ENCODE results near the gene SYNGR1.

Gene SYNGR1

DNA sequence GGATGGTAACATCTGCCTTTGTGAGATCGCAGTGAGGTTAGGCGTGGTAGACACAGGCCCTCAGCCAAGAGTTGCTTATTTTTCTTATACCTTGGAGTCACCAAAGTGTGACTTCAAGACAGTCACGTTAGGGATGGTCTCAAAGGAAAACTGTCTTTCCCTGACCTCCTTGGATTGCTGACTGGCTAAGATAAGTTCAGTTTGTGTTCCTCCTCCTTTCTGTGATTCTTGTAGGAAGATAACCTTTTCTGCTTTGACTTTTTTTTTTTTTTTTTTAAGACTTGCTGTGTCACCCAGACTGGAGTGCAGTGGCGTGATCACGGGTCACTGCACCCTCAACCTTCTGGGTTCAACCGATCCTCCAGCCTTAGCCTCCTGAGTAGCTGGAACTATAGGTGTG lies 72.9 kb downstream of the SYNGR1 start:
- DNase-seq (ENCODE audit: low read depth): no peak
- H3K4me3 ChIP-seq (ENCODE audit: low read depth, low read length): no peak overlapping the region
- in situ Hi-C loops (cut with HindIII; ENCODE audit: low sequenced_read_pairs): loop anchor here (5.0 kb wide), 1 partner anchor 60 kb away; no protein-coding TSS in a partner anchor
- no peak for TF ChIP-seq CTCF (IDR thresholded peaks at IDR 0.05; ENCODE audit: low read depth, low read length, missing control alignments)

- no peak overlapping the region for H3K4me3 ChIP-seq (ENCODE audit: low read depth, low read length)
- no peak for DNase-seq (ENCODE audit: low read depth)
- no peak for TF ChIP-seq CTCF (IDR thresholded peaks at IDR 0.05; ENCODE audit: low read depth, low read length, missing control alignments)
- in situ Hi-C loops (cut with HindIII; ENCODE audit: low sequenced_read_pairs): loop anchor here (5.0 kb wide), 1 partner anchor 58 kb away; no protein-coding TSS in a partner anchor
Measured at GRCh38 chr22:39423976-39424375, 74.2 kb downstream of the SYNGR1 start.

GRCh38 chr22:39426380-39427043 lies 76.7 kb downstream of the SYNGR1 start:
- in situ Hi-C loops (cut with HindIII; ENCODE audit: low sequenced_read_pairs): no loop called here
- H3K4me3 ChIP-seq (ENCODE audit: low read depth, low read length): no peak overlapping the region
- DNase-seq (ENCODE audit: low read depth): no peak
- TF ChIP-seq CTCF (IDR thresholded peaks at IDR 0.05; ENCODE audit: low read depth, low read length, missing control alignments): no peak

DNA sequence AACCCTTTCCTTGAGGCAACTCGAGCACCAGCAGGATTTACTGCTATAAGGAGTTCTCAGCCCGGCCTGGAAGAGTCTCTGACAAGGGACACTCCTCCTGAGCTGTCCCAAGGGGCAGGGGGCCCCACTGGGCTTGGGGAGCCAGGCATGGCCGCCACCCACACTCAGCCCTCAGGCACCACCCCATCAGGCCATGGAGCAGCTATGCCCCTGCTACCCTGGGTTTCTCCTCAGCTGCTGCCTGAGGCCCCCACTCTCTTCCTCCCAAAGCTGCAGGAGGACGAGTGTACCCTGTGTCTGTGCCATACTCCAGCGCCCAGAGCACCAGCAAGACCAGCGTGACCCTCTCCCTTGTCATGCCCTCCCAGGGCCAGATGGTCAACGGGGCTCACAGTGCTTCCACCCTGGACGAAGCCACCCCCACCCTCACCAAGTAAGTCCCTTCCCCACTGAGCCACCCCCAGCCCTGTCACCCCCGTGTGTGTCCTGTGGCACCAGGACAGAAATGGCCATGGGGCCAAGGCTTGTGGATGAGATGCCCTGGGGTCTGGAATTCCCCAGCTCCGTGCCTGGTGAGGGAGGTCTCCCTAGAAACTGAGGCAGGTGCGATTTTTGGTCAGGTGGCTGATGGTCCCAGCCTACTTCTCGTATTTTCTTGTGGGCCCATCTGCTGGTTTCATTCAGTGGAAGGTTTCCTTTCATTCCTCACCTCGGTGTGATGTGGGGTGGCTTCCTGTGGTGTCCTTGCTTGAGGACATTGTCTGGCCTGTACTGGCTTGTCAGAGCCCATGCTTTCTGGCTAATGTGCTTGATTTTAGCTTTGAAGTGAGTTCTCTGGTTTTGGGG lies 78.2 kb downstream of the SYNGR1 start:
- H3K4me3 ChIP-seq (ENCODE audit: low read depth, low read length): no peak overlapping the region
- TF ChIP-seq CTCF (IDR thresholded peaks at IDR 0.05; ENCODE audit: low read depth, low read length, missing control alignments): no peak
- DNase-seq (ENCODE audit: low read depth): no peak
- in situ Hi-C loops (cut with HindIII; ENCODE audit: low sequenced_read_pairs): no loop called here

- DNase-seq (ENCODE audit: low read depth): peak; percentile 57
- H3K4me3 ChIP-seq (ENCODE audit: low read depth, low read length): no peak overlapping the region
- in situ Hi-C loops (cut with HindIII; ENCODE audit: low sequenced_read_pairs): no loop called here
- TF ChIP-seq CTCF (IDR thresholded peaks at IDR 0.05; ENCODE audit: low read depth, low read length, missing control alignments): peak; percentile 23
Measured at GRCh38 chr22:39428597-39429071, 78.8 kb downstream of the SYNGR1 start.

DNA sequence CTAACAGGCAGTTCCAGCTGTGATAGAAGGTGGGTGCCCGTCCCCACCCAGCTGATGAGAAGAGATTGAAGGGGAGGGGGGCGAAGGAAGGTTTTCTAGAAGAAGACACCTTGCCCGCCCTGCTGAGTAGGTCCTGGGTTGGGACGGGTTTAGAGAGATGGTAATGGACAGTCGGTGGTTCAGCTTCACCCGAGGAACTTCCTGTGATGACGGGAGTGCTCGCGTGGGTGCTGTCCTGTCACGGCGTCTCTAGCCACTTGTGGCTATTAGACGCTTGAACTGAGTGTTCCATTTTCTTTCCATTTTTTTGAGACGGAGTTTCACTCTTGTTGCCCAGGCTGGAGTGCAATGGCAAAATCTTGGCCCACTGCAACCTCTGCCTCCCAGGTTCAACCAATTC lies 79.4 kb downstream of the SYNGR1 start:
- in situ Hi-C loops (cut with HindIII; ENCODE audit: low sequenced_read_pairs): no loop called here
- no peak for DNase-seq (ENCODE audit: low read depth)
- no peak for TF ChIP-seq CTCF (IDR thresholded peaks at IDR 0.05; ENCODE audit: low read depth, low read length, missing control alignments)
- H3K4me3 ChIP-seq (ENCODE audit: low read depth, low read length): no peak overlapping the region

Data from astrocyte of the cerebellum (primary cell).